ENCODE results near the gene WNT3.
A peak's percentile ranks its signal among the peaks of the same experiment; 100 is the strongest.

The WNT3 gene

DNA sequence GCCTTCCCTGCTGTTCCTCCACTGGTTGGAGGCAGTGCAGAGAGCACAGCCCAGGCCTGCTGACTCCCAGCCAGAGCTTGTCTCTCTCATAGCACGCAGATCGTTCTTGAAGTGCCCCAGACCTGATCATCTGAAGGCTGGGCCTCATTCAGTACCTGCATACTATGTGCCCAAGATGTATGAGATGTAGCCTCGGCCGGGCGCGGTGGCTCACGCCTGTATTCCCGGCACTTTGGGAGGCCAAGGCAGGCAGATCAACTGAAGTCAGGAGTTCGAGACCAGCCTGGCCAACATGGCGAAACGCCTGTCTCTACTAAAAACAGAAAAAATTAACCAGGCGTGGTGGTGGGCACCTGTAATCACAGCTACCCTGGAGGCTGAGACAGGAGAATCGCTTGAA, 31.0 kb downstream of the WNT3 start:
- DNase-seq (ENCODE audit: low read depth): no peak
- H3K4me3 ChIP-seq (ENCODE audit: low read length): no peak overlapping the region
- TF ChIP-seq, protein P1, sequence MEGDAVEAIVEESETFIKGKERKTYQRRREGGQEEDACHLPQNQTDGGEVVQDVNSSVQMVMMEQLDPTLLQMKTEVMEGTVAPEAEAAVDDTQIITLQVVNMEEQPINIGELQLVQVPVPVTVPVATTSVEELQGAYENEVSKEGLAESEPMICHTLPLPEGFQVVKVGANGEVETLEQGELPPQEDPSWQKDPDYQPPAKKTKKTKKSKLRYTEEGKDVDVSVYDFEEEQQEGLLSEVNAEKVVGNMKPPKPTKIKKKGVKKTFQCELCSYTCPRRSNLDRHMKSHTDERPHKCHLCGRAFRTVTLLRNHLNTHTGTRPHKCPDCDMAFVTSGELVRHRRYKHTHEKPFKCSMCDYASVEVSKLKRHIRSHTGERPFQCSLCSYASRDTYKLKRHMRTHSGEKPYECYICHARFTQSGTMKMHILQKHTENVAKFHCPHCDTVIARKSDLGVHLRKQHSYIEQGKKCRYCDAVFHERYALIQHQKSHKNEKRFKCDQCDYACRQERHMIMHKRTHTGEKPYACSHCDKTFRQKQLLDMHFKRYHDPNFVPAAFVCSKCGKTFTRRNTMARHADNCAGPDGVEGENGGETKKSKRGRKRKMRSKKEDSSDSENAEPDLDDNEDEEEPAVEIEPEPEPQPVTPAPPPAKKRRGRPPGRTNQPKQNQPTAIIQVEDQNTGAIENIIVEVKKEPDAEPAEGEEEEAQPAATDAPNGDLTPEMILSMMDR (conservative IDR thresholded peaks at IDR 0.05; ENCODE audit: low read length): no peak

DNA sequence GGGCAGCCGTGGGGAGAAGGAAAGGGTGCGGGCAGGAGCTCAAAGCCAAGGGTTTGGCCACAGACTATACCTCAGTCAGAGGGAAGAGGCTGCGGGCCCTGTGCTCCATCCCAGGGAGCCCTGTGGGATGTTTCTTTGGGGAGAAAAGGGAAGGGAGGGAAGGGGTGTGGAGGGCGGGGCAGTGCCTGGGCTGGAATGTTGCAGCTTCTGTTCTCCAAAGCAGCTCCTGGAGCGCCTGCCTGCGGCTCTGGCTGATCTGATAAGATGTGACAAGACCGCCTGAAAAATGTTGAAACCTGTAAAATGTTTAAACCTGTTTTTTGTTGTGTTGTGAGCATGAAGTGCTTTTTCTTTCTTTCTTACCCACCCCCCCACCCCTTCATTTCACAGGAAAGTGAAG, 32.8 kb downstream of the WNT3 start:
- H3K4me3 ChIP-seq (ENCODE audit: low read length): no peak overlapping the region
- DNase-seq (ENCODE audit: low read depth): no peak
- TF ChIP-seq, protein P1 (conservative IDR thresholded peaks at IDR 0.05; ENCODE audit: low read length): no peak

DNA sequence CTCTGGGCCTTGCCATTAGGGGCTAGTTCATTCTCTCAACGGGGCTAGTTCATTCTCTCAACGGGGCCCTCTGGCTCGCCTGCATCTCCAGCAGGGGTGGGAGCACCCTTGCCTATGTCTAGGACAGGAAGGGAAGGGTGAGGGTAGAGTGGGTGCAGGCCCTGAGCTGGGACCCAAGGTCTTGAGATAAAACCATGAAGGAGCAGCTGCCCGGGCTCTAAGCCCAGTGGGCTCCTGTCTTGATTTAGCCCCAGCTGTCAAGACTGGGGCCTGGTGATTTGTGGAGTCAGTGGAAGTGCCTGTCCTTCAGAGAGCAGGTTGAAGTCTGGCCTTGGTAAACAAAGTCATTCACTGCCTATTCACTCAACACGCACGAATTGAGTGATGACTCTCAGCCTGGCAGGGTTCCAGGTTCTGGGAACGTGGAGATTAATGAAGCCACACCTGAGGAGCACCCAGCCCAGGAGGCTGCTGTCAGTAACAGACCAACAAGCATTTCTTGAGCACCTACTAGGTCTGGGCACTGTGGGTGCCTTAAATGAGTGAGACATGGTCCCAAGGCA, 35.4 kb downstream of the WNT3 start:
- DNase-seq (ENCODE audit: low read depth): no peak
- no peak overlapping the region for H3K4me3 ChIP-seq (ENCODE audit: low read length)
- TF ChIP-seq, protein P1 (conservative IDR thresholded peaks at IDR 0.05; ENCODE audit: low read length): no peak

DNA sequence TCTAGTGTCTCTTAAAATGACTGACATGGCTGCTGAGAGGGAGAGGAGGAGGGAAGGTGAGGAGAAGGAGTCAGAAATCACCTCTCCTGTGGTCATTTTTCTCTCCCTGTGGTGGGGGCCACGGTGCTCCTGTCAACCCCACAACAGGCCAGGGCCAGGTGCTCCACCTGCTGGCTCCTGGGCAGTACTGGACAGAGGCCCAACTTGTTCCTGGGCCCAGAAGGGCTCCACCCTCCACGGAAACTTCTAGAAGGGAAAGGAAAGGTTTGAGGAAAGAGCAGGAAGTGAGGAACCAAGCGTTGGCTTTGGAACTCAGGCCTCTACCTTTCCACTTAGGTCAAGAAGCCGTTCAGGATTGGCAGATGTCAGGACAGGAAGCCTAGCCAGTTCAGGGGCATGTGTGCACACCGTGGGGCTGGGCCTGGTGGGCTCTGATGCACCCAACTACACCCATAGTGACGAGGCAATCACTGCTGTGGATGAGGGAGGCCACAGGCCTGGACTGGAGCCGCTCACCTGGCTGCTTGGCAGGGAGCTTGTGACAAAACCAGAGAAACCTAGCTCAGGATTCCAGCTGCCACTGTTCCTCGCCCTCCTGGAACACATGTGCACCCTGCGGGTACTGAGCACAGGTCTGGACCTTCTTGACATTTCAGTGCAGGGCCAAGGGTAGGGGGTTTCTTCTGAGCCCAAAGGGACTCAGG, 36.1 kb downstream of the WNT3 start:
- no peak for DNase-seq (ENCODE audit: low read depth)

DNA sequence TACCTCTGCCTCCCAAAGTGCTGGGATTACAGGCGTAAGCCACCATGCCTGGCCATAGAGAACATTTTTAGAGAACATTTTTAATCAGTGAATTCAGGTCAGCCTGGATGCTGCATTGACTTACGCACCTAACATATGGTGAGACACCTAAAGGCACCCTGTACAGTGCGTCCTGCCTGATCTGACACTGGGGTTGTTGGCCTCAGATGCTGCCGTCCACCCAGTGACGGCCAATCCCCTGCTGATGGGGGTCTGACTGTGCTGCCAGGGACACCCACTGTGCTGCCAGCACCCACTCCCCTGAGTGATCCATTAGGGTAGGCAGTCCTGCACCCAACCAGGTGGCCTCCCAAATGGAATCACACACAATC, 38.5 kb downstream of the WNT3 start:
- DNase-seq (ENCODE audit: low read depth): no peak
- no peak overlapping the region for H3K4me3 ChIP-seq (ENCODE audit: low read length)
- TF ChIP-seq, protein P1 (conservative IDR thresholded peaks at IDR 0.05; ENCODE audit: low read length): no peak

More for the DNA sequence above, 36.1 kb downstream of the WNT3 start:
- TF ChIP-seq, protein P1 (conservative IDR thresholded peaks at IDR 0.05; ENCODE audit: low read length): peak; percentile 47
- H3K4me3 ChIP-seq (ENCODE audit: low read length): no peak overlapping the region

DNA sequence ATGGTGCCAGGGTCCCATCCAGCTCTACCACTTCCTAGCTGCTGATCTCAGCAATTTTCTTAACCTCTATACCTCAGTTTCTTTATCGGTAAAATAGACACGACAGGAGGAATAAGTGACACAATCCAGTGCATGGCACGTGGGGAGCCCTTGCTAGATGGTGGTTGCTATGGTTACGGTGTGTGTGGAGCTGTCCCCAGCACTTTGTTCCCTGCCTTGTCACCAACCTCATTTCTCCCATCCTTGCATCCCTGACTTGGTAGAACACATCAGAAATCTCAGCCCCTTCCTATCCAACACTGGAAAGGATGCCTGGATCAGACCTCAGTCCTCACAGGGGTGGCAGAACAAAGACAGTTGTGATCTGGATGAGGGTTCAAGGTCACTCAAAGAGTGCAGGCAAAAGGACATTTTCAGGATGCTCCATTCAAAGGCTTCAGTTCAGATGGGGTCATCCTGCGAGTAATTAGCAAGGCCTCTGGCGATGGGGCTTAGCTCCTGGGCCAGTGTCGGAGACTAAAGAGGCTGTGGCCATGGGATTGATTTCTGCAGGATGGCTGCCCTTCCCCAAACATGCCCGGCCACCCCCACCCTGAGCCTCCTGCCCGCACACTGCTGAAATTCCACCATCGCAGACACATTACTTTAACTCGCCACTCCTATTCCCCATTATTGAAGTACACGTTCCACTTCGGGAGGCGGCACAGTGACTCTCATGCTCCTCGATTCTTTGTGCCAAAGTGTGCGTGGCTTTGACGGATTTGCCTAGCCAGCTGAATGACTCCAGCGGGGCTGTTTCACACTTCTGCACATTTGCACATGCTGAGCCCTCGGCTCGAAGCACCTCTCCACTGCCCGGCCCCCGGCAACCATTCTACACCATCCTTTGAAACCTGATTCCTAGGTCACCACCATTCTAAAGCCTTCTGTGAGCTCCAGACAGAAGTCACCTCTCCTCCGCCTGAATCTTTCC, 40.3 kb downstream of the WNT3 start:
- no peak overlapping the region for H3K4me3 ChIP-seq (ENCODE audit: low read length)
- no peak for DNase-seq (ENCODE audit: low read depth)
- TF ChIP-seq, protein P1 (conservative IDR thresholded peaks at IDR 0.05; ENCODE audit: low read length): no peak

All from AG10803 (cell line).